Nucleus accumbens (tissue), 56 donors: Measurements from ENCODE around the gene FARS2.

Experiments
- DNase-seq, 56 donors: peaks; one replicate each; lab custom pipeline; 2025; lab: John Stamatoyannopoulos, UW

Gene FARS2

DNA sequence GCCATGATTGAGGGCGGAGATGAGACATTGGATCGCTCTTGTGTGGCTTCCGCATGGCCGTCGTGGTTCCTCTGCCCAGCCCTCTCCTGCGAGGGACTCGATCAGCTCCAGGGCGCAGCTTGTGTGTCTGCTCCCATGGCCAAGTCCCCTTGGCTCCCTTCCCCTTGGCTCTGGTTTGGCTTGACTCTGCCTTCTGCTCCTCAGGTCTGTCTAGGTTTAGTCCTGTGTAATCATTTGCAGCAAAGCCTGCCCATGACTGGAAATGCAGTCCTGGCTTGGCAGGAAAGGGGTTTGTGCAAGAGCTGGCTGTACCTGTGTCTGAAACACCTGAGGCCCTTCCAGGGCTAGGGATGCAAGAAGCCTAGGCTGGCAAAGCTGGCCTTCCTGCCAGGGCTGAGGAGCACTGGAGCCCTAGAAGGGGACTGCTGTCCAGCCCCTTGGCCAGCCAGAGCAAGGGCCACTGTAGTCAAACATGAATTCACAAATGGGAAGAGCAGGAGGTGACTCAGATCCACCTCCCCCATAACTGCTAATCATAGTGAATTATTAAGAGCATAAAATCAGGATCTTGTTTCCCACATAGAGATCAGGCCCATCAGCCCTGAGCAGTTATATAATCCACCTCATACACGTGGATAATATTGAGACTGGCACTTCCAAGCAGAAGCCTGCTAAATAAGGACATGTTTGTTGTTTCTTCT is 196.8 kb downstream of the FARS2 start:
- peak in 16 of 56 donors; percentile 6 to 44 (median 22) for DNase-seq

DNA sequence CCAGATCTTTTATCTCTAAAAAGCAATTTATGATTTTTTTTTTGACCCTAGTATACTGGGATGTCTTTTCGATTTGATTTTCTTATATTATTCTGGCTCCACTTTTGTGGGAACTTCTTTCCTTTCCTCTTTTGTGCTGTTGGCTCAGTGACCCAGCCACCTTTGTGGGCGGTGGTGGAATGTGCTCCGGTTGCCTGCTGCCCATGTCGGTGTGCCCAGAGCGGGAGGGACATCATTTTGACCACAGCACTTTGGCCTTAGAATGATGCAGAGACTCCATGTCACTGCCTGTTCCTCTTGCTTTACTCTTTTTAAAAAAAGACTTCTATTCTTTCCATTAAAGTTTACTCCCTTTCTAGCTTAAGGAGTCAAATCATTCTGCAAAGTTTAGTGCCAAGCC is 198.0 kb downstream of the FARS2 start:
- no peak for DNase-seq

- no peak for DNase-seq
Observed at GRCh38 chr6:5461365-5461764, 200.1 kb downstream of the FARS2 start.

- peak in 1 of 56 donors; percentile 1 for DNase-seq
Observed at GRCh38 chr6:5462856-5463255, 201.5 kb downstream of the FARS2 start.

DNA sequence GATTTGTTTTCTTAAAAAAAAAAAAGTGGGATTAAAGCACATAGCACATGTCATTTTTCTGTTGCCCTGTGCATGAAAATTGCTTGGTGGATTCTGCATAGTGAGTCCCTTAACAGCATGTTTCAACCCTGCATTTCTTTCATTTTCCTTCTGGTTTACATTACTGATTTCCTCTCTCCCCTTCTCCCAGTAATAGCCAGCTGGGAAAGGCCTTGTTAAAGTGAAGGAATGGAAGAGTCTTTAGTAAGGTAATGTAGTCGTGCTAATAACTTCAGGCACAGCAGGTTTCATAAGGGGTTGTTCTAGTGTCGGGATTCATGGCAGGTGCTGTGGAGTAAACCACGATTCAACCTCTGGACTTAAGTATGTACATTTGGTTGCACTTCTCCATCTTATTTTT is 202.4 kb downstream of the FARS2 start:
- no peak for DNase-seq

DNA sequence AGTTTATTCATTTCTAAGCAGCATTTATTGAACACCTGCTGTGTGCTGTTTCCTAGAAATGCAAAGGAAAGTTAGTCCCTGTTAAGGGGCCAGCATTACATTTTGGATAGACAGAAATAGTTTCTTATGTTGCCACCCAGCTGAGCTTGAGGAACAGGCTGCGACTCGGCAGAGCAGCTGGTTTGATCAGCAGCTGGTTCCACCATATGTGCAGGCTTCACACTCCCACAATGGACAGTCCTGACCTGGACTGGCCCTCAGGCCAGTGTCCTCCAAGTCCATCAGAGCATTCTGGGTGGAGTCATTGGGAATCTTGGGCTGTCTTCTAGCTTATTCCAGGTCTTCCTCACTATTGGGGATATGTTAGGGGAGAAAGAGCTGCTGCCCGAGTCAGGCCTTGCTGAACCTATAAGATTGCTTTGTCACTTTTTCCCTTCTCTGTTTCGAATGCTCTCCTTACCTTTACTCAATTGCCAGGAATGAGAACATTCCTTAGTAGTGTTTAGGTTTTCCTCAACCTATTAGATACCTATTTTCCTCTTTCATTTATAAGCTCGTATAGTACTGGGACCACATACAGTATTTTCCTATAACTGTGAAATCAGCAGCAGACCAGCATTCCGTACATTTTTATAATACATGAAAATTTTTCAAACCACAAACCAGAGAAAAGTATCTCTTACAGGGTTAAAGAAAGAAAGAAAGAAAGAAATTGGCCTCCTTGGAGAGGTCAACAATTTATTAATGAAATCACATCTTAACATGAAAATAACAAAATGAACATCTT is 203.0 kb downstream of the FARS2 start:
- no peak for DNase-seq

DNA sequence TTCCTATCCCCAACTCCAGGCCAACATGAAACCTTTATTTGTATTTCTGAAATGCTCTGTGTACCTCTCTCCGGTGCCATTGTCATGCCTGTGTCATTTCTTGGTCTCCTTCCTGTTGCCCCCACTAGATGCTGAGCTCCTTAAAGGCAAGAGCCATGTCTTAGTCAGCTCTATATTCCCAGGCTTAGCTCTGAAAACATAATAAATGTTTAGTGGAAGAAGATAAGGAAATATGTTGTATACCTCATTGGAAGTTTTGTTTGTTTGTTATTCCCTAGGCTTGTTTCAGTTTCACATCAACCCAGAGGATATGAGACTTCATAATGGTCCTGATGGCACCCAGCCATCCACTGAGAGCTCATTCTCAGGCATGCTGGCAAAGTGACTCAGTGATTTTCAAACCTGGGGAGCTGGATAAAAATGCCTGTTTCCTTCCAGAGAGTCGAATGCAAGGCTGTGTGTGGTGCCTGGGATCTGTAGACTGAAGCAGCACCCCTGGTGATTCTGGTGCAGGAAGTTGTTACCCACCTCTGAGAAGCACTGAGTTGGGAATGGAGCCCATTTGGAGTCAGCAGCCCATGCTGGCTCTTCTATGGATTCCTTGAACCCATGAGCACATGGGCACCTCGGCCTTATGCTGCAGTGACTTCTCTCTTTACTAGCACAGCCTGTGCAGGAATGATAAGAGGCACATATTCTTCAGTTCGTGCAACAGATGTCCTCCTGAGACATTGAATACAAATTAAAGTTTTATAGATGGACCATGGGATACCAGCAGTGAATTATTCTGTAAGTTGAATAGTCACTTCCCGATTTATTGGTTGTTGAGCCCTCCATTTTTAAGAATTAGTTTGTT is 205.2 kb downstream of the FARS2 start:
- no peak for DNase-seq

DNA sequence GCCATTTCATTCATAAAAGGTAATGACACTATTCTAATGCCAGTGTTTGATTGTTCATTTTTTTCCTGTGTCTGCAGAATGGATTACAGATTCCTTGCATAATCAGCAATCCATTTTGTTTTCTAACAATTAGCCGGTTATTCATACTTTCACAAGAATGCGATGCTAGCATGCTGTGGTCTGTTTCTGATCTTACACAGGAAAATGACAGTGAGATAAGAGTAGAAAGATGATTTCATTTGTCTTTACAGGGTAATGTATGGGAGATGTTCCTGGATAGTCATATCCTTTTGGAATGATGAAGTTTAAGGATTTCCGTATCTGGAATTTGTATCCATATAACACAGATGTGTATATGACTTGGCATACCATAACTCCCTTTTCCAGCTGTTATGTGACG is 207.3 kb downstream of the FARS2 start:
- DNase-seq, result no peak

DNA sequence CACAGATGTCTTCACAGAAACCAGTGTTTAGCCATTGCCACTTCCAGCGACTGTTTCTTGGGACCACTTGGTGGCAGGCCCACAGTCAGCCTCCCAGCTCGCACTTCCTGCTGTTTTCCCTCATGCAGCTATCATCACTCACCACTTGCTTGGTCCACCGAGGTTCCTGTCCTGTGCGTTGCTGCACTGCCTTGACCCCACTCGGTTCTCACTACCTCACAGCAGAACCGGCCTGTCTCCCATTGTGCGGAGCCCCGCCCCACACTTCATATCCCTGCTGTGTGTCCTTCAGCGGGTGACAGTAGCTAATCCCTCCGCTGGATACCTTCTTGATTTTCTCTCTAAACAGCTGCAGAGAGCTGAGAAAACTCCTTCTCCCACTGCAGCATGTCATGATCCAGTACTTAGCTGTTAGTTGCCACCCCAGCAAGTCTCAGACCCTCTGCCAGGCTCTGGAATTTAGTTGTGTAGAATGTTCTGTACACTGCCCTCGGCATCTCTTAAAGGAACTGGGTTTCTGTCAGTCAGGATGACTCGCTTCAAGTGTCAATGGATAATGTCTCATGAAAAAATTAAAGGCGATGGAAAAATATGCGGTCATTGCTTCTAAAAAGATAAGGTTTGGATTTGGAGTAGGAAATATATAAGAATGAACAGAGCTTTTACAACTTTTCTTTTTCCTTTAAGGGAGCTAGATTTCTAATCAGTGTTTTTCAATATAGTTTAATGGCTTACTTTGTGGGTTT is 208.0 kb downstream of the FARS2 start:
- no peak for DNase-seq

- peak in 41 of 56 donors; percentile 7 to 86 (median 37) for DNase-seq
Observed at GRCh38 chr6:5471044-5471443, 209.7 kb downstream of the FARS2 start.

- peak in 25 of 56 donors; percentile 2 to 56 (median 31) for DNase-seq
Observed at GRCh38 chr6:5471637-5472398, 210.5 kb downstream of the FARS2 start.

DNA sequence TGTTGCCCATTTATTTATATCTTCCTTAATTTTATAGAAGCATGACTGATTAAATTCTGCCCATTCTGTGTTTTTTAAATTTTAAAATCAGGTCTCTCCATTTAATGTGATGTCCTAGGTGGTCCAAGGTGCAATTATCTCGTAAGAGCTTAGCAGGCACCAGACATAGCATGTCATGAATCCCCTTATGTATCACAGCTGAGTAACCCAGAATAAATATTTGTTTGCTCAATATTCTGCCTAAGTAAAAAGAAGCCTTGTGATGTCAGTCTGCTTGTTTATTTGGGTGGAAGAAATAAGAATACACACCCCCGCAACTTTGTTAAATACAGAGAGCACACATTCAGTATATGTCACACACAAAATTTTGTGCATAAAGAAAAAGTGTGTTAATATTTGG is 211.3 kb downstream of the FARS2 start:
- no peak for DNase-seq

- DNase-seq, result no peak
Observed at GRCh38 chr6:5475779-5476178, 214.5 kb downstream of the FARS2 start.

GRCh38 chr6:5478380-5478779 is 217.1 kb downstream of the FARS2 start:
- DNase-seq, result no peak

DNA sequence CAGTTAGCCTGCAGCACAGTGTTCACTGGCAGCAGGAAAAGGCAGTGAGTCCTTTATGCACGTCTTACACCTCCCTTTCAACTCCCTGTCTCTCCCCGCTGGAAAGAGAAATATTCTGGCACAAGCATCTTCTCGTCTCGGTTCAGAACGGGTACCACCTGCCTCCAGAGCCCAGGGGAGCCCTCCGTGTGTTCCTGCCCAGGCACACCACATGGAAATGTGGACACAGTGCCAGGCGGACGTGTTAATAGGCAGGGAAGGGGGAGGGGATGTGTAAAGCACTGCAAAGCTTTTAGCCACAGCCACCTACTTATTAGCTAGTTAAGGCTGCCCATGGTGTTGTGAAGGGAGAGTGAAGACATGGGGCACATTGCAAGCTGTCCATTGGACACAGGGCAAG is 219.7 kb downstream of the FARS2 start:
- DNase-seq, result peak in 5 of 56 donors; percentile 3 to 49 (median 15)

DNA sequence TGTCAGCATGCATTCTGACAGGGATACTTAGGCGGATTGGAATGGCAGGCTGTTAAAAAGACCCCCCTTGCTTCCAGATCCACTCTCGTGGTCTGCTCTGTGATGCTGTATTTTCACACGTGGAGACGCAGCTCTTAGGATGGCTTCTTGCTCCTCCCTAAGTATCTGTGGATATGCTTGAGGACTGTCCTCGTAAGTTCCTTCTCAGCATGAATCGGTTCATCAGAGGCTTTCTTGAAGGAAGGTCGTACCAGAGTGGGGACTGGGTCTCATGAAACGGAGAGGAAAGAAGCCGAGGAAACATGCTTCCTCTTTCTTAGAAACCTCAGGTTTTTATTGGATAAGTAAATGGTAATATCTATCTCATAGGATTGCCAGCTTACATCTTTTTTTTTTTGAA is 220.4 kb downstream of the FARS2 start:
- no peak for DNase-seq

DNA sequence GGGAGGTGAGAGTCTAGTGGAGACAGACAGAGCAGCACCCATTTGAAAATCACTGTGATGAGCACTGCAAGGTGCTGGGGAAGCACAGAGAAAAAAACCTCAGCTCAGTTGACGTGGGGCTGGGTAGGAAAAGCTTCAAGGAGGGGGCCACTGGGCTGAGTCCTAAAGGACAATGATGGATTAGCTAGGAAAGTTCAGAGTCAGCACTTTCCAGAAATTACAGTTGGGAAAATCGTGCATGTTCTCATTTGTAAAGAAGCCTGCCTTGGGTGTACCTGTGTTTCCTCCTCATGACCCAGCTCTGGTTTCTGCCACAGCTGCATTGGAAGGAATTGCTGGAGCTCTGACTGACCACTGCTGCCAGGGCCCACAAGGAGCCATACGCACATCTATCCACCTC is 221.3 kb downstream of the FARS2 start:
- no peak for DNase-seq

DNA sequence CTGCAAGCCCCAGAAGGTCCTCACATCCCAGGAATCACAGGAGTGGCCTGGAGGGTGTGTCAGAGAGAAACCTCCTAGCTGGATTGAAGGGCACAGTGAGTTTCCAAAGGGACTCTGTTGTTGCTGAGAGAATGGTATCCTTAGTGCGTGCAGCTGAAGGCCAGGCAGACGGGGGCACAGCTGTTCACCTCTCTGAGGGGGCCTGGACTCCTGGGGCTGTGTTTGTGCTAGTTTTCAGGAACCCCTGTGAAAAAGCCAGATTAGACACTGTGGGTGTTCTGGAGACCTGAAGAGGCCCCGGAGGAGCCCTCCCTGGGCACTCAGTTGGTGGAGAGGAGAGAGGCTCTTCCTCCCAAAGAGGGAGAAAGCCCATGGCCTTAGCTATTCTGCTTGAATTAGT is 223.4 kb downstream of the FARS2 start:
- DNase-seq, result no peak

DNA sequence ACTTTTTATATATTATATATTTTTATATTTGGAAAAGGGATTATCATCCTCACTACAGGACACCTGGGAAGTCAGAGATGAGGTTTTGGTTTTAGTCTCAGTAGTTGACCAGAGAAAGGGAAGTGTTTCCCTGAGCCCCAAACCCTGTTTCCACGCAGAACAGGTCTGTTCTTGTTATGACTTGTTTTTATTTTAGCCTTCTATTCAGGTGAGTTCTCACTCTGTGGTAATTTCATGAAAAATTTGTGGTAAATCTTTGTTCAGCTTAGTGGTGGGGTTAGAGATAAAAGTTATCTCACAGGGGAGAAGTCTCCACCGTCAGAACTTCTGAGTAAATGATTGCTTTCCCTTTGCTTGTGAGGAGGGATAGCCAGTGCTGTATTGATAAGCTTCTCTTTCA is 224.9 kb downstream of the FARS2 start:
- no peak for DNase-seq
